ENCODE data around the gene PRDM13.
"Not testable (repeated sequence)": the region's sequence is repeated elsewhere in the genome, so short reads cannot be mapped to it uniquely, and the experiment has no call there.

PRDM13 gene

DNA sequence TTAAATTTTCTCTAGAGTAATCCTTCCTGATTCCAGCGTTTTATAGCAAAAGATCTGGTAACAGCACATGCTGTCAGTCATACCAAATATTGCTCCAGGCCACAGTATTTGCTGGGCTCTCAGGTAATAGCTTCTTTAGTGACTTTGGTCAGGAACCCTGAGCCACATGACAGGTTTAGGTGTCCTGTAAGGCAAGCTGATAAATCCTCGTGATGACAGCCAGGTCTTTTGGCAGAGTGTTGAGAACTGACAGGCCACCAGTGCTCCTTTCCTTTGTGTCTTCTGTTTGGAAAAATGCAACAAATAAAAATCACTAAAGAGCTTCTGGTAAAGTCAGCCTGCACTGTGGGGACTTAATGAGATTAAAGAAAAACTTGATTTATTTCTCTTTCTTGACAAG is 34.6 kb downstream of the PRDM13 start:
- no peak for DNase-seq

DNA sequence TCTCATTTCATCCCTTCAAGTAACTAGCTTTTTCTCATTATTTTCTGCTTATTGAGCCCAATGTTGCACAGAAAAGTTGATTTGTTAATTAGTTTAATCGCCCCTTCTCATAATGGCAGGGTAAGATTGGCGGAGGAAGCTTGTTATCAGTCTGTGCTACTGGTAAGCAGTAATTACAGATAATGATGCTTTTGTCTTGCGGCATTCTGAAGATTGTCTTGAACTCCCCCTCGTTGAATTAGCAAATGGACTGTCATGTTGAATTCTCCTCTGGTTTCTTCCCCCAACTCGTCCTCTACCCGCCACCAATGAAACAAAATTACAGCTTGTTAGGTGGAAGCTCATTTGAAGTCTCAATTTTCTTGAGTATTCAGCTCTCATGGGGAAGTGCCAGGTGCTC is 39.4 kb downstream of the PRDM13 start:
- DNase-seq, result no peak

GRCh38 chr6:99650091-99650571 is 43.5 kb downstream of the PRDM13 start:
- not testable (repeated sequence) for DNase-seq

DNA sequence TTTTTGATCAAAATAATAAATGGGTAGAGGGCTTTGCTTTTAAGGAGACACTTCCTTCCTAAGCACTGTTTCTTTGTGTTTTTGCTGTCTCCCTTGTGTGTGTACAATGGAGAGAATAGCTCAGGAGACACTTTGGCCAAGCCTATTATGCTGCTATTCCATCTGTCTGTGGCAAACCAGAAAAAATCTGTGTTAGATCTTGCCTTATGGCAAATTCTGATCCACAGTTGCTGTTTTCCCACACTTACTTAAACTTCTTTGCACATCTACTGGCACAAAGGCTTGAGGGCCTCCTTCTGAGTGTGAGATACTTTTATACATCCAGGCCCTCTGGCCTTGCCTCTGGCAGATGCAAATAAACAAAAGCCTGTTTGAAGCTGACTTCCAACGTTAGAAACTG is 53.6 kb downstream of the PRDM13 start:
- no peak for DNase-seq

DNA sequence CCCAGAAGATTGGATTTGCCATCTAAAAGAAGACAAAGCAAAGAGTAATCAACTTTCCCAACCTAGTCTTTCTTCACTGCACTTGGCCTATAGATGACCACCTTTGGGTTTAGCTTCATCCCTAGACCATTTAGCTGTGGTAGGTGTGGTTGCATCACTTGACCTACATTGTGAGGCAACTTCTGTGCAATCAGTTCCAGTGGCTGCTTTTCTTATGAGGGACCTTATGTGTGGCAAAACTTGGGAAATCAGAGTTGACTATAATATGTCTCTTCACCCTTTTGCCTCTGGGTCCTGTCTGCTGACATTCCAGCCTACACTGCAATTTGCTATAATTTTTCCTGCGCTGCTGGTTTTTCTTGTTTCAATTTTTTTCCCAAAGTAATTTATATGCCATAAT is 55.2 kb downstream of the PRDM13 start:
- no peak for DNase-seq

GRCh38 chr6:99662616-99663015 is 56.0 kb downstream of the PRDM13 start:
- DNase-seq, result no peak

All from NCI-H1930 (cell line).